KBM-7 (cell line): Measurements from ENCODE around the gene HOXA11.
A peak's percentile ranks its signal among the peaks of the same experiment; 100 is the strongest.

Source experiments
- DNase-seq: peaks from one replicate; pipeline ENCODE4 v3.0.0-alpha.2; 2015
- in situ Hi-C: fragments of 300-500 bp; cut with MboI; formaldehyde crosslinking; loops from 2 replicates; pipeline ENCODE4 v1.14.3; 2020; ENCODE audit warnings: low sequenced_read_pairs, low pct_unique_long_range_greater_than_20kb, mixed read lengths

The HOXA11 gene

DNA sequence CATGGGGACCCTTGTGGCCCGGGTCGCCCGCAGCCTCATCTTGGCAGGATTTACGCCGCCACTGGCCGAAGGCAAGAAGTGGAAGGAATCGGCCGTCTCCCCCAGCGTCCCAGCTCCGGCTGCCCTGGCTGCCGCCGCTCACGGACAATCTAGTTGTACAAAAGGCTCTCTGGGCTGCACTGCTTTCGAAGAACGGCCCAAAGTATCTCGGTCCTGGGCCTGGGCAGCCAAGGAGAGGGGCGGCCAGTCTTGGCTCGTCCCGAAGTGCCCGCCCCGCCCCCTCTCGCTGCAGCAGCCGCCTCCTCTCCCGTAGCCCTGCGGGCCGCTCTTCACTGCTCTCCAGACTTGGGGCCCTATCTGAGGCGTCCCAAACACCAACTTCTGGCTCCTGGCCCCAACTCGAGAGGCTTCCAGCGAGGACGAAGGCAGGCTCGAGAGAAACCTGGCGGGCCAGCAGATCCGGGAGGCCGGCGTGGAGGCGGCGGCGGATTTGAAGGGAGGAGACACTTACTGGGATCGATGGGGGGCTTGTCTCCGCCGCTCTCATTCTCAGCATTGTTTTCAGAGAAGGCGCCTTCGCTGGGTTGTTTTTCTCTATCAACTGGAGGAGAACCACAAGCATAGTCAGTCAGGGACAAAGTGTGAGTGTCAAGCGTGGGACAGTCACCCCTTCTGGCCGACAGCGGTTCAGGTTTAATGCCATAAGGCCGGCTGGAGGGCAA lies 20.5 kb downstream of the HOXA11 start:
- peak; percentile 74 for DNase-seq
- in situ Hi-C loops: loop anchor here (25.0 kb wide), 1 partner anchor 1302 kb away; no protein-coding TSS in a partner anchor

DNA sequence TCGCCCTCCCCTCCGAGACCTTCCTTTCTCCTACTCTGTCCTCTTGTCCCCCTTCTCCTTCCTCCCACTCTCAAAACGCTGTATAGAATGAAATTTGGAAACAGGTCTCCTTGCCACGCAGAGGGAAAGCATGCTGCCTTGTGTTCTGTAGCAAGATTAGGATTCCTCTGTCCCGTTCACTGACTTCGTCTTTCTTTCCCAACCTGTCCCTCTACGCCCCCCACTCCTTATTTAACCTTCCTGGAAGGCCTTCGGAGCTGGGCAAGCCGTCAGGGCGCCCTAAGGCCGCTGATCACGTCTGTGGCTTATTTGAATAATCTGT lies 21.0 kb downstream of the HOXA11 start:
- in situ Hi-C loops: loop anchor here (25.0 kb wide), 1 partner anchor 1302 kb away; no protein-coding TSS in a partner anchor

DNA sequence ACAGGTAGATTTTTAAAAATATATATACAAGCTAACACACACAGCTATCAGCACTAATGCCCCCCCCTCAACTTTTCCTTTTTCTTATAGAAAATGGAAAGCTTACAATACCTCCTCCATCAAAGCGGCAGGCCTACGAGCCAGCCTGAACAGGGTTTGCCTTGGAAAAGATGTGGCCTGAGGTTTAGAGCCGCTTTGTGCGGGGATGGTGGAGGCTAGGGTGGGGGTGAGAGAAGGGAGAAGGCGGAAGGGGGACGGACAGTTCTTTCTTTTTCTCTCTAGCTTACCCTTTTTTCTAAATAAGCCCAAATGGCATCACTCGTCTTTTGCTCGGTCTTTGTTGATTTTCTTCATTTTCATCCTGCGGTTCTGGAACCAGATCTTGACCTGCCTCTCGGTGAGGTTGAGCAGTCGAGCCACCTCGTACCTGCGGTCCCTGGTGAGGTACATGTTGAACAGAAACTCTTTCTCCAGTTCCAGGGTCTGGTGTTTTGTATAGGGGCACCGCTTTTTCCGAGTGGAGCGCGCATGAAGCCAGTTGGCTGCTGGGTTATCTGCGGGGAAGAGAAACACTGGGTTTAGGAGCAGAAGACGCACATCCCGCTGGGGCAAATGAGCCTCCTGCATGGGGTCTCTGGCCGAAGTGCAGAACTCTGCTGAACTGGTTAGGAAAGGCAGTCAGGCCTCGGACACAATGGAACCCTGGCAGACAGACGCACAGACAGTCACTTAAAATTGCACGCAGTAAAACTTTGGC lies 21.6 kb downstream of the HOXA11 start:
- in situ Hi-C loops: loop anchor here (25.0 kb wide), 1 partner anchor 1301 kb away; no protein-coding TSS in a partner anchor
- peak; percentile 45 for DNase-seq

More for the DNA sequence above, 21.0 kb downstream of the HOXA11 start:
- DNase-seq: no peak

GRCh38 chr7:27162561-27163287 lies 22.3 kb downstream of the HOXA11 start:
- in situ Hi-C loops: loop anchor here (25.0 kb wide), 1 partner anchor 1300 kb away; no protein-coding TSS in a partner anchor
- DNase-seq: peak; percentile 15

GRCh38 chr7:27161721-27162560 lies 23.1 kb downstream of the HOXA11 start:
- in situ Hi-C loops: loop anchor here (25.0 kb wide), 1 partner anchor 1300 kb away; no protein-coding TSS in a partner anchor
- DNase-seq: peak; percentile 61

- DNase-seq: peak; percentile 85
- in situ Hi-C loops: loop anchor here (25.0 kb wide), 1 partner anchor 1299 kb away; no protein-coding TSS in a partner anchor
These were observed 23.8 kb downstream of the HOXA11 start for GRCh38 chr7:27161214-27161720.

GRCh38 chr7:27160546-27161213 lies 24.4 kb downstream of the HOXA11 start:
- peak; percentile 94 for DNase-seq
- in situ Hi-C loops: loop anchor here (25.0 kb wide), 1 partner anchor 1298 kb away; no protein-coding TSS in a partner anchor

DNA sequence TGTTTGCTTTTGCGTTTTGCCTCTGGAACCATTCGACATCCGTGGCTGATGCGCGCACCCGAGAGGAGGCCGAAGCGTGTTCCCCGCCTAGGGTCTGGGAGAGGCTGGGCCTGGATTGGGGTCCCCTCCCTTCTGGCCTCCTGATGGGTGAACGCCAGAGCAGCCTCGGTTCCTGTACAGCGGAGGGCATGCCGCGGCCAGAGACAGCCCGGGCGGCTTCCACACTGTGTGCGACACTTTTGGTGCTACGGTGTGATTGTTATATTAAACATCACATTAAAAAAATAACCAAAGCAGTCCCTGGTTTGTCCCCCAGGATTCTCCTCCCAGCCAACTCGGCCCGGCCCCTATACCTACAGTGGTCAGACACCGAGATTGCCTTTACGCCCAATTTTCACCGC lies 24.9 kb downstream of the HOXA11 start:
- in situ Hi-C loops: loop anchor here (25.0 kb wide), 1 partner anchor 1298 kb away; no protein-coding TSS in a partner anchor
- peak; percentile 60 for DNase-seq

DNA sequence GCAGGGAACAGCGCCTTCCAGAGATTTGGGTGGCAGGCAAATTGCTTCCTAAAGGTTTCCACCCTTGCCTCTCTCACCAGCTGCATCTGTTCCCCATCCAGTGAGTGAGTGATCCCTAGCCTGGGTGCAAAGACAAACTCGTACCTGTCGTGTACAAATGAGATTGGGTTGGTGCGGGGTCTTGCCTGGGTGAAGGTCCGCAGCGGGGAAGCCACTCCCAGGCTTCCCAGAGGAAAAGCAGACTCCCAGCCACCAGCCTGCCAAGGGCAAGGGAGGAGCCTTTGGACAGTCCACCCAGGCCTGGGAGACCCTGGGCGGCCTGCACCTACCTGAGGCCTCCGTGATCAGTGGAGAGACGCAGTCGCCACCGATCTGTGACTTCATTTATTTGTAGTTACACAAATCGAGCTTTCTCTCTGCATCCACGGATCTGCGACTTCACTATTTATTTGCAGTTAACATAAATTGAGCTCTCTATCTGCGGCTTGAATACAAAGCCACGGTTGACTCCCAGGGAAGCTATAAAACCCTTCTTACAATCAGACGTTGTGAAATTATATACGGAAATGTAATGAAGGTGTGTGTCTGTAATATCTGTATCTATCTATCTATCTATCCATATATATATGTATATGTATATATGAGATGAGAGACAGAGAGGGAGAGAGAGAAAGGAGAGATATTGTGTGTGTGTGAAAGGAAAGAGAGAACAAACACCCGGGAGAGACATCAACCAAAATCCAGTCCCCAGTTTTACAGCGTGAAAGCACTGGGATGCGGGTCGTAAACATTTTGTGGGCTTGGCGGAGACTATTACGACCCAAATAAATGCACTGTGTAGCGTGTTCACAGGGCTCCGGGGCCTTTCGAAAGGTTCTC lies 25.5 kb downstream of the HOXA11 start:
- in situ Hi-C loops: loop anchor here (10.0 to 25.0 kb wide), 2 partner anchors 305 to 1297 kb away; no protein-coding TSS in a partner anchor
- DNase-seq: peak; percentile 65

- peak; percentile 42 for DNase-seq
- in situ Hi-C loops: loop anchor here (10.0 to 25.0 kb wide), 2 partner anchors 304 to 1296 kb away; no protein-coding TSS in a partner anchor
These were observed 26.4 kb downstream of the HOXA11 start for GRCh38 chr7:27158436-27159265.

- in situ Hi-C loops: loop anchor here (10.0 to 25.0 kb wide), 2 partner anchors 303 to 1296 kb away; no protein-coding TSS in a partner anchor
- DNase-seq: peak; percentile 60
These were observed 27.2 kb downstream of the HOXA11 start for GRCh38 chr7:27157702-27158431.

DNA sequence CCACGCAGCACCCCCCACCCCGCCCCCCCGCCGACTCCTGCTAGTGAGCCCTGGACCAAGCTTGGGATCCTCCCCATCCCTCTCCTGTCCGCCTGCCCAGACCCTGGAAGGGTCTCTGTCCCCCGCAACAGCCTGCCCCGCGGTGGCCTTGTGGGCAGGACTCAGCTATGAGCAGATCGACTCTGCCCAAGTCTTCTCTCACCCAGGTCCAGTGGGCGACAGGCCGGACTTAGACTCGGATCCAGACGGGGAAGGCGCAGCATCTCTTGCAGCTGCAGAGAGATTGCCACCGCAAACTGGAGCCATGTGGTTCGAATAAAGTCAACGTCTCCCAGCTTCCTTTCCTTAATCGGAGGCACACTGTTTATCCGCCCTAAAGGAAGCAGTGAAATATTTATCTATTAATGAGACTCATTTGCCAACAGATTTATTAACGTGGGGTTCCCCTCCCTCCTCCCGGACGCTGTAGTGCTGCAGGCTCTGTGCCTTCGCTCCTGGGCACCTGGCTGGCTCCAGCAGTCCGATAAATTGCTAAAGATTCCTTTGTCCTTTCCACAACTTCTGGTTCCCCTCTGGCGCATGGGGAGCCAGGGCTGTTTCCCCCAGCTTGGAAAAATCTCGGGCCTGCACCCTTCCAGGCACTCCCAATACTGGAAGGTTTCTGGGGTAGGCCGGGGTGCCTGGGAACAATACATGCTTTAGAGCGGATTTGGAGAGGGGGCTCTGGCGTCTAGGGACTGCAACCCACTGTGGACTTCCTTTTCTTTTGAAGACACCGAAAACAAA lies 27.9 kb downstream of the HOXA11 start:
- in situ Hi-C loops: loop anchor here (10.0 to 25.0 kb wide), 2 partner anchors 302 to 1295 kb away; no protein-coding TSS in a partner anchor
- peak; percentile 40 for DNase-seq

DNA sequence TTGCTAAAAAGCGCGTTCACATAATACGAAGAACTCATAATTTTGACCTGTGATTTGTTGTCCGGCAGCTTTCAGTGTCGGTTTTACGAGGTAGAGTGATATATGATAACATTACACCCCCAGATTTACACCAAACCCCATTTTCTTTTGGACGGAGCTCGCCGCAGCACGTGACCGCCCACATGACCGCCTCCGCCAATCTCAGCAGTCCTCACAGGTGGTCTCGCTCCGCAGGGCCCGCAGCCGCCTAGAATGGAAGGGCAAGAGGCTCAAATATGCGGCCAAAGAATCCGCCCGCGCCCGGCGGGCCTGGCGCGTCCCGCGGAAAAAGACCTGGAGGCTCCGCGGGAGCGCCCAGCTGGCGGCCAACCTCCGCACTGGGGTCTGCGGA lies 28.5 kb downstream of the HOXA11 start, which contains the start of gene HOXA7:
Gene HOXA7 (minus strand): TSS at position 168 of the 391 bp plus-strand sequence. CDS start 130 bp downstream, at position 38.
- DNase-seq: peak; percentile 76
- in situ Hi-C loops: loop anchor here (10.0 to 25.0 kb wide), 2 partner anchors 302 to 1294 kb away; no protein-coding TSS in a partner anchor
